Measurements from ENCODE around the gene ATG9B. TPM values are rescaled to one million over a fixed set of nuclear protein-coding genes. Genes with fewer than 3 reads are reported as not detected.
A peak's percentile ranks its signal among the peaks of the same experiment; 100 is the strongest.

Gene ATG9B
- total and polyA plus RNA-seq, 5 donors from 2014 or later, result 18.6 to 38.7 (median 35.7) TPM

- H3K4me3 ChIP-seq (ENCODE audit: low read depth, low read length), result no peak overlapping the region
- peaks cover 13 to 87% (median 57%) of the 10 kb centered on the region in 4 donors for H3K4me1 Mint-ChIP-seq
Measured at GRCh38 chr7:151011097-151011409, 13.2 kb downstream of the ATG9B start.

GRCh38 chr7:151010307-151011096 is 13.8 kb downstream of the ATG9B start:
- H3K27me3 ChIP-seq (ENCODE audit: control insufficient read depth, insufficient read depth, low read length), result no peaks in the 10 kb centered on the region
- no peak overlapping the region for H3K4me3 ChIP-seq (ENCODE audit: low read depth, low read length)
- ATAC-seq (ENCODE audit: low read depth in 2 of 2), result no peak
- no peaks in the 10 kb centered on the region for H3K9me3 ChIP-seq (ENCODE audit: control insufficient read depth in 2 of 2, low read length in 2 of 2)
- no peaks in the 10 kb centered on the region for H3K36me3 ChIP-seq (ENCODE audit: control insufficient read depth, insufficient read depth, low read length)
- Mint-ChIP-seq H3K27me3 (peaks cover 13% of the 10 kb centered on the region), H3K4me1 (peaks cover 12 to 86% (median 56%) of the 10 kb centered on the region in 4 donors), H3K4me3 (peak overlapping the region; percentile 53 to 79 (median 70)), H3K9me3 (peaks cover 0 to 4% (median 2%) of the 10 kb centered on the region in 7 donors), H3K27ac (peak overlapping the region; percentile 92 to 99 (median 95)), H3K36me3 (peaks cover 17% of the 10 kb centered on the region)
- H3K27ac ChIP-seq (ENCODE audit: insufficient read depth, low read length, poor library complexity, severe bottlenecking), result peak overlapping the region; percentile 77
- peaks cover 84% of the 10 kb centered on the region for H3K4me1 ChIP-seq (ENCODE audit: control insufficient read depth, insufficient read depth, low read length, poor library complexity, severe bottlenecking)
- DNase-seq, result peak in 1 of 3 donors; percentile 75

More at GRCh38 chr7:151011097-151011409, 13.2 kb downstream of the ATG9B start:
- Mint-ChIP-seq H3K9me3 (peaks cover 0 to 4% (median 2%) of the 10 kb centered on the region in 7 donors), H3K4me3 (peak overlapping the region; percentile 41 to 79 (median 64)), H3K27ac (peak overlapping the region; percentile 92 to 99 (median 95)), H3K27me3 (peaks cover 15% of the 10 kb centered on the region), H3K36me3 (peaks cover 17% of the 10 kb centered on the region)
- Histone ChIP-seq H3K27ac (ENCODE audit: insufficient read depth, low read length, poor library complexity, severe bottlenecking) (peak overlapping the region; percentile 77), H3K27me3 (ENCODE audit: control insufficient read depth, insufficient read depth, low read length) (no peaks in the 10 kb centered on the region), H3K4me1 (ENCODE audit: control insufficient read depth, insufficient read depth, low read length, poor library complexity, severe bottlenecking) (peaks cover 90% of the 10 kb centered on the region), H3K9me3 (ENCODE audit: control insufficient read depth in 2 of 2, low read length in 2 of 2) (no peaks in the 10 kb centered on the region), H3K36me3 (ENCODE audit: control insufficient read depth, insufficient read depth, low read length) (no peaks in the 10 kb centered on the region)
- ATAC-seq (ENCODE audit: low read depth in 2 of 2), result no peak
- no peak for DNase-seq

GRCh38 chr7:151010037-151010306 is 14.3 kb downstream of the ATG9B start:
- Mint-ChIP-seq H3K27ac (peak overlapping the region; percentile 48 to 99 (median 76)), H3K36me3 (peaks cover 11% of the 10 kb centered on the region), H3K9me3 (peaks cover 0 to 4% (median 2%) of the 10 kb centered on the region in 7 donors), H3K4me3 (peak overlapping the region in 2 of 4 donors; percentile 43 to 79), H3K4me1 (peaks cover 7 to 84% (median 51%) of the 10 kb centered on the region in 4 donors), H3K27me3 (peaks cover 10% of the 10 kb centered on the region)
- Histone ChIP-seq H3K27ac (ENCODE audit: insufficient read depth, low read length, poor library complexity, severe bottlenecking) (peak overlapping the region; percentile 77), H3K9me3 (ENCODE audit: control insufficient read depth in 2 of 2, low read length in 2 of 2) (no peaks in the 10 kb centered on the region), H3K36me3 (ENCODE audit: control insufficient read depth, insufficient read depth, low read length) (no peaks in the 10 kb centered on the region), H3K4me1 (ENCODE audit: control insufficient read depth, insufficient read depth, low read length, poor library complexity, severe bottlenecking) (peaks cover 79% of the 10 kb centered on the region), H3K27me3 (ENCODE audit: control insufficient read depth, insufficient read depth, low read length) (no peaks in the 10 kb centered on the region), H3K4me3 (ENCODE audit: low read depth, low read length) (no peak overlapping the region)
- no peak for DNase-seq
- no peak for ATAC-seq (ENCODE audit: low read depth in 2 of 2)

GRCh38 chr7:151009327-151010036 is 14.8 kb downstream of the ATG9B start:
- no peak for DNase-seq
- H3K4me1 Mint-ChIP-seq, result peaks cover 5 to 80% (median 47%) of the 10 kb centered on the region in 4 donors
- Histone ChIP-seq H3K27ac (ENCODE audit: insufficient read depth, low read length, poor library complexity, severe bottlenecking) (peak overlapping the region; percentile 79), H3K36me3 (ENCODE audit: control insufficient read depth, insufficient read depth, low read length) (no peaks in the 10 kb centered on the region), H3K4me3 (ENCODE audit: low read depth, low read length) (no peak overlapping the region), H3K27me3 (ENCODE audit: control insufficient read depth, insufficient read depth, low read length) (no peaks in the 10 kb centered on the region), H3K4me1 (ENCODE audit: control insufficient read depth, insufficient read depth, low read length, poor library complexity, severe bottlenecking) (peaks cover 74% of the 10 kb centered on the region), H3K9me3 (ENCODE audit: control insufficient read depth in 2 of 2, low read length in 2 of 2) (no peaks in the 10 kb centered on the region)
- H3K4me3 Mint-ChIP-seq, result peak overlapping the region in 2 of 4 donors; percentile 9 to 43
- peaks cover 0 to 4% (median 2%) of the 10 kb centered on the region in 7 donors for H3K9me3 Mint-ChIP-seq
- no peak for ATAC-seq (ENCODE audit: low read depth in 2 of 2)
- peaks cover 12% of the 10 kb centered on the region for H3K36me3 Mint-ChIP-seq
- peaks cover 9% of the 10 kb centered on the region for H3K27me3 Mint-ChIP-seq
- H3K27ac Mint-ChIP-seq, result peak overlapping the region in 2 of 3 donors; percentile 48 to 76

- Mint-ChIP-seq H3K4me1 (peaks cover 0 to 72% (median 42%) of the 10 kb centered on the region in 4 donors), H3K27me3 (peaks cover 2% of the 10 kb centered on the region), H3K36me3 (peaks cover 13% of the 10 kb centered on the region), H3K4me3 (peak overlapping the region; percentile 70 to 90 (median 86)), H3K27ac (peak overlapping the region; percentile 32 to 96 (median 94)), H3K9me3 (peaks cover 0 to 3% (median 0%) of the 10 kb centered on the region in 7 donors)
- Histone ChIP-seq H3K36me3 (ENCODE audit: control insufficient read depth, insufficient read depth, low read length) (no peaks in the 10 kb centered on the region), H3K4me3 (ENCODE audit: low read depth, low read length) (peak overlapping the region; percentile 70), H3K4me1 (ENCODE audit: control insufficient read depth, insufficient read depth, low read length, poor library complexity, severe bottlenecking) (peaks cover 66% of the 10 kb centered on the region), H3K27ac (ENCODE audit: insufficient read depth, low read length, poor library complexity, severe bottlenecking) (peak overlapping the region; percentile 79), H3K27me3 (ENCODE audit: control insufficient read depth, insufficient read depth, low read length) (no peaks in the 10 kb centered on the region), H3K9me3 (ENCODE audit: control insufficient read depth in 2 of 2, low read length in 2 of 2) (no peaks in the 10 kb centered on the region)
- DNase-seq, result peak; percentile 68 to 85 (median 69)
- ATAC-seq (ENCODE audit: low read depth in 2 of 2), result peak; percentile 53 to 62
Measured at GRCh38 chr7:151008511-151009323, 15.6 kb downstream of the ATG9B start.

GRCh38 chr7:151008143-151008510 is 16.2 kb downstream of the ATG9B start:
- Histone ChIP-seq H3K27ac (ENCODE audit: insufficient read depth, low read length, poor library complexity, severe bottlenecking) (peak overlapping the region; percentile 79), H3K4me1 (ENCODE audit: control insufficient read depth, insufficient read depth, low read length, poor library complexity, severe bottlenecking) (peaks cover 61% of the 10 kb centered on the region)
- DNase-seq, result peak in 2 of 3 donors; percentile 38 to 84

GRCh38 chr7:151007469-151007898 is 16.8 kb downstream of the ATG9B start:
- peak overlapping the region; percentile 79 for H3K27ac ChIP-seq (ENCODE audit: insufficient read depth, low read length, poor library complexity, severe bottlenecking)
- Mint-ChIP-seq H3K4me1 (peaks cover 0 to 66% (median 40%) of the 10 kb centered on the region in 4 donors), H3K4me3 (peak overlapping the region; percentile 70 to 90 (median 86)), H3K36me3 (peaks cover 11% of the 10 kb centered on the region), H3K27ac (peak overlapping the region; percentile 93 to 96 (median 94)), H3K27me3 (peaks cover 6% of the 10 kb centered on the region), H3K9me3 (no peaks in the 10 kb centered on the region)
- ATAC-seq (ENCODE audit: low read depth in 2 of 2) (no peak), DNase-seq (no peak)
- no peaks in the 10 kb centered on the region for H3K9me3 ChIP-seq (ENCODE audit: control insufficient read depth in 2 of 2, low read length in 2 of 2)
- H3K27me3 ChIP-seq (ENCODE audit: control insufficient read depth, insufficient read depth, low read length), result no peaks in the 10 kb centered on the region
- no peak overlapping the region for H3K4me3 ChIP-seq (ENCODE audit: low read depth, low read length)
- peaks cover 54% of the 10 kb centered on the region for H3K4me1 ChIP-seq (ENCODE audit: control insufficient read depth, insufficient read depth, low read length, poor library complexity, severe bottlenecking)
- no peaks in the 10 kb centered on the region for H3K36me3 ChIP-seq (ENCODE audit: control insufficient read depth, insufficient read depth, low read length)

More at GRCh38 chr7:151008143-151008510, 16.2 kb downstream of the ATG9B start:
- Mint-ChIP-seq H3K27ac (peak overlapping the region; percentile 93 to 96 (median 94)), H3K4me3 (peak overlapping the region; percentile 70 to 90 (median 86)), H3K4me1 (peaks cover 0 to 73% (median 43%) of the 10 kb centered on the region in 4 donors), H3K36me3 (peaks cover 13% of the 10 kb centered on the region), H3K27me3 (peaks cover under 1% of the 10 kb centered on the region), H3K9me3 (peaks cover 0 to 3% (median 0%) of the 10 kb centered on the region in 7 donors)
- H3K27me3 ChIP-seq (ENCODE audit: control insufficient read depth, insufficient read depth, low read length), result no peaks in the 10 kb centered on the region
- no peaks in the 10 kb centered on the region for H3K9me3 ChIP-seq (ENCODE audit: control insufficient read depth in 2 of 2, low read length in 2 of 2)
- H3K4me3 ChIP-seq (ENCODE audit: low read depth, low read length), result peak overlapping the region; percentile 70
- peak; percentile 45 to 47 for ATAC-seq (ENCODE audit: low read depth in 2 of 2)
- H3K36me3 ChIP-seq (ENCODE audit: control insufficient read depth, insufficient read depth, low read length), result no peaks in the 10 kb centered on the region

All from CD4-positive, CD25-positive, alpha-beta regulatory T cell (primary cell).